Measurements from ENCODE around the gene PPP1R7.

DNA sequence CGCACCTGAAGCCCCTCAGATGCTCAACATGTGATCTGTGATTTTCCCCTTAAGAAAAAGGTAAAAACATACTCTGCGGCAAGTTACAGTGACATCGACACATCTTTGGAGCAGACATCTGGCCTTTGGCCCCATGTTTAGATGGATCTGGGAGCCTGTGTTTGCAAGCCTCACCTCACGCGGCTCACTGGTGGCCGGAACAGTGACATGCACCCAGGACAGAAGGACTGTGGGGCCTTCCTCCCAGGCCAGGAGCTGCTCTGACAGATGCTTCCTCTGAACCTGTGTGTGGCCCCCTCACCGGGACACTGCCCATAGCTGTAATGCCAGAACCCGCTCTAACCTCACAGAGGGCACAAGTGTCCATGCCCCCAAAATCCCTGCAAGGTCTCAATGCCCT is 14.1 kb upstream of the PPP1R7 start:
- TF ChIP-seq EZH2phosphoT487 (IDR thresholded peaks at IDR 0.05; ENCODE audit: insufficient read depth, low read depth): no peak
- no peak for TF ChIP-seq EZH2 (IDR thresholded peaks at IDR 0.05; ENCODE audit: insufficient read depth, poor library complexity, severe bottlenecking)

Measured in GM23248 (cell line).